Fibroblast of lung (primary cell): Measurements from ENCODE around the gene RSAD1. TPM values are rescaled to one million over a fixed set of nuclear protein-coding genes. Genes with fewer than 3 reads are reported as not detected.

Source experiments
- DNase-seq, 2 donors: peaks; one replicate each; pipeline versions ENCODE4 v3.0.0 to v3.0.0-alpha.2; 2010; ENCODE audit warnings: low read depth in 2 of 2
- H2AFZ ChIP-seq: 2 replicates; pipeline ENCODE4 v1.5.1; 2012; ENCODE audit warnings: low read length, control low read depth, inconsistent platforms
- H3K27ac ChIP-seq: 2 replicates; pipeline ENCODE4 v1.5.1; 2011; ENCODE audit warnings: low read length, control low read depth; ENCODE audit not compliant: insufficient read depth
- H3K27me3 ChIP-seq: 2 replicates; pipeline ENCODE4 v1.5.1; 2011; ENCODE audit warnings: mild to moderate bottlenecking, low read length; ENCODE audit not compliant: control insufficient read depth, insufficient read depth
- H3K36me3 ChIP-seq: 2 replicates; pipeline ENCODE4 v1.5.1; 2011; ENCODE audit warnings: low read length; ENCODE audit not compliant: control insufficient read depth, insufficient read depth
- H3K4me1 ChIP-seq: 2 replicates; pipeline ENCODE4 v1.5.1; 2011; ENCODE audit warnings: low read length; ENCODE audit not compliant: control insufficient read depth, insufficient read depth; ENCODE audit errors: extremely low read depth
- H3K4me2 ChIP-seq: 2 replicates; pipeline ENCODE4 v1.5.1; 2011; ENCODE audit warnings: low read length, control low read depth; ENCODE audit not compliant: insufficient read depth; ENCODE audit errors: extremely low read depth
- H3K4me3 ChIP-seq, 4 experiments: fragments of 200-600 bp in 1 of 4; sonication (generic) in 1 of 4; replicated peaks in 1 of 4; 2 replicates each; pipeline ENCODE4 v1.5.1; 2011 to 2016; ENCODE audit warnings: low read length in 4 of 4, low read depth in 3 of 4, mild to moderate bottlenecking in 3 of 4, control low read depth in 2 of 4, inconsistent platforms in 1 of 4, mixed read lengths in 1 of 4; ENCODE audit not compliant: insufficient read depth in 1 of 4; ENCODE audit errors: control extremely low read depth in 1 of 4
- H3K79me2 ChIP-seq: 2 replicates; pipeline ENCODE4 v1.5.1; 2012; ENCODE audit warnings: mild to moderate bottlenecking, low read length, inconsistent platforms; ENCODE audit not compliant: control insufficient read depth, insufficient read depth
- H3K9ac ChIP-seq: 2 replicates; pipeline ENCODE4 v1.5.1; 2011; ENCODE audit warnings: mild to moderate bottlenecking, low read length, control low read depth; ENCODE audit not compliant: insufficient read depth
- H3K9me3 ChIP-seq: 2 replicates; pipeline ENCODE4 v1.5.1; 2012; ENCODE audit warnings: low read depth, low read length; ENCODE audit not compliant: control insufficient read depth, insufficient read depth
- H4K20me1 ChIP-seq: 2 replicates; pipeline ENCODE4 v1.5.1; 2011; ENCODE audit warnings: low read length; ENCODE audit not compliant: control insufficient read depth, insufficient read depth; ENCODE audit errors: extremely low read depth
- CTCF ChIP-seq, 2 donors: IDR thresholded peaks in 1 of 2; conservative IDR thresholded peaks in 1 of 2; 1 replicate in 1 of 2; 2 replicates in 1 of 2; pipeline ENCODE4 v1.5.1; 2011 to 2012; ENCODE audit warnings: low read length in 2 of 2, control low read depth in 1 of 2, inconsistent platforms in 1 of 2, low read depth in 1 of 2, mild to moderate bottlenecking in 1 of 2
- EZH2 ChIP-seq: IDR thresholded peaks from 2 replicates; pipeline ENCODE4 v1.5.1; 2012; ENCODE audit warnings: low read length, control low read depth, mild to moderate bottlenecking; ENCODE audit errors: missing control alignments
- polyA plus RNA-seq, 2 donors: library from polyadenylated mRNA; depleted of rRNA in 1 of 2; stranded (reverse) in 1 of 2; unstranded in 1 of 2; fragments of >200 nt; gene quantifications; 2 replicates each; pipeline ENCODE4 v1.2.1, GENCODE V29; 2011 to 2012; ENCODE audit warnings: missing spikeins in 1 of 2
- total RNA-seq: library from RNA; depleted of rRNA; stranded (reverse); fragments of >200 nt; gene quantifications from 2 replicates; pipeline ENCODE4 v1.2.1, GENCODE V29; 2014

The RSAD1 gene
- total and polyA plus RNA-seq, 2 donors (not counting 1 experiment from before 2014, with no cell fraction given) = 12.5 to 28.4 TPM

DNA sequence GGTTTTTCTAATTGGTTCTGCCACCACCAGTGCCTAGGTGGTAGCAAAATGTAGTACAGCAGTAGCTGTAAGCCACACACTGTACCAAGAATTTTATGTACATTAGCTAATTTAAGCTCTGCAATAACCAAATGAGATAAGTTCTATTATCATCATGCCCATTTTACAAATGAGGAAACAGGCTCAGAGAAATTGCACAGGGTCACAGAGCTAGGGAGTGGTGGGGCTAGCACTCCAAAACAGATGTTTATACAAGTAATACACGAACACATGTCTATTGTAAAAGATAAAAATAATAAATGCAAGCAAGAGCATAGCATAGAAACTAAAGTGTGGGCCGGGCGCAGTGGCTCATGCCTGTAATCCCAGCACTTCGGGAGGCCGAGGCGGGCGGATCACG is 13.6 kb downstream of the RSAD1 start:
- Histone ChIP-seq H3K4me2 (no peak overlapping the region), H3K79me2 (no peaks in the 10 kb centered on the region), H4K20me1 (no peaks in the 10 kb centered on the region), H3K36me3 (no peaks in the 10 kb centered on the region), H3K27ac (no peak overlapping the region), H3K27me3 (no peaks in the 10 kb centered on the region), H3K9ac (no peak overlapping the region), H3K4me3 (no peak overlapping the region), H3K4me1 (no peaks in the 10 kb centered on the region), H3K9me3 (no peaks in the 10 kb centered on the region), H2AFZ (no peak overlapping the region)
- no peak for TF ChIP-seq EZH2
- no peak for TF ChIP-seq CTCF (conservative IDR thresholded peaks at IDR 0.05 in 1 of 2, IDR thresholded peaks at IDR 0.05 in 1 of 2; ENCODE audit: low read depth in 1 of 2, low read length in 2 of 2)
- DNase-seq = no peak

GRCh38 chr17:50493744-50494143 is 15.1 kb downstream of the RSAD1 start:
- H3K4me3 ChIP-seq = no peak overlapping the region
- H3K9me3 ChIP-seq = no peaks in the 10 kb centered on the region
- H4K20me1 ChIP-seq = no peaks in the 10 kb centered on the region
- no peak overlapping the region for H2AFZ ChIP-seq
- H3K79me2 ChIP-seq = no peaks in the 10 kb centered on the region
- no peak for DNase-seq
- no peak overlapping the region for H3K4me2 ChIP-seq
- no peak overlapping the region for H3K9ac ChIP-seq
- TF ChIP-seq CTCF (conservative IDR thresholded peaks at IDR 0.05 in 1 of 2, IDR thresholded peaks at IDR 0.05 in 1 of 2; ENCODE audit: low read depth in 1 of 2, low read length in 2 of 2) (no peak), EZH2 (no peak)
- H3K4me1 ChIP-seq = no peaks in the 10 kb centered on the region
- no peaks in the 10 kb centered on the region for H3K36me3 ChIP-seq
- no peak overlapping the region for H3K27ac ChIP-seq
- H3K27me3 ChIP-seq = no peaks in the 10 kb centered on the region

GRCh38 chr17:50495217-50495823 is 16.7 kb downstream of the RSAD1 start:
- H3K4me3 ChIP-seq = no peak overlapping the region

More at GRCh38 chr17:50495217-50495823, 16.7 kb downstream of the RSAD1 start:
- TF ChIP-seq EZH2 (no peak), CTCF (conservative IDR thresholded peaks at IDR 0.05 in 1 of 2, IDR thresholded peaks at IDR 0.05 in 1 of 2; ENCODE audit: low read depth in 1 of 2, low read length in 2 of 2) (no peak)
- H2AFZ ChIP-seq = no peak overlapping the region
- H3K9ac ChIP-seq = no peak overlapping the region
- H3K27ac ChIP-seq = no peak overlapping the region
- no peaks in the 10 kb centered on the region for H3K79me2 ChIP-seq
- DNase-seq = no peak
- H3K4me1 ChIP-seq = no peaks in the 10 kb centered on the region
- no peaks in the 10 kb centered on the region for H4K20me1 ChIP-seq
- H3K9me3 ChIP-seq = no peaks in the 10 kb centered on the region
- no peaks in the 10 kb centered on the region for H3K36me3 ChIP-seq
- H3K27me3 ChIP-seq = no peaks in the 10 kb centered on the region
- H3K4me2 ChIP-seq = no peak overlapping the region
